NCI-H2196 treated with DMSO at 0.1 percent for 48 hours (cell line): Measurements from ENCODE around the gene OPCML.

Experiments used
- DNase-seq: peaks from one replicate; lab custom pipeline; 2025; ENCODE audit not compliant: unreplicated experiment; lab: John Stamatoyannopoulos, UW

The OPCML gene

DNA sequence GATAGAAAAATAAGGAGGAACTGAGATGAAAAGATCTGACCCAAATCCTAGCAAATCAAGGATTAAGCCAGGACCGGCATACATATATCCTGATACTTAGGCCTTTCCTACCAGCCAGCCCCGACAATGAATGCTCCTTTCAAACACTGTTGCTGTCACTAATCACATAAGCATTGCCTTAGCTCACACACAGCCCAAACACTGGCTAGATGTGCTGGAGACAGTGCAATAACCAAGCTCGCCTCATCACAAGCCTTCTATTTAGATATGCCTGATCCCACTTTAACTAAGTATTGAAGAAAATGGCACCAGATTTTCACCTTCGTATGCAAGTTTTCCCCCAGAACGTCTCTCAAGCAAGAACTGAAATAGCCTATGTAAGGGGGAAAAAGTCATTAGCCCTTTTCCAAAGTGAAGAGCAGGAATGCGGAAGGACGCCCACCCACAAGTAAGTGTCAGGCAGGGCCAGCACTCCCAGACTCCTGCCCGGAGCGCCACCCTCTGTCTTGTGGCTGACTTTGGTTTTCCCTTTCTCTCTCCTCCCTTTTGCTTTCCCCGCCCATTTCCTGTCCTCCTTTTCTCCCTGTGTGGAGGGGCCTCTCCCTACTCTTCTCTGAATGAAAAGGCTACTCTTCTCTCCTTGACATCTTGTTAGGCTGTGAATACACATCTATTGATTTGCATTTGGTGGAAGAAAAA, 8.9 kb upstream of the OPCML start:
- no peak for DNase-seq

- DNase-seq: no peak
These were observed 3.9 kb upstream of the OPCML start for GRCh38 chr11:133536198-133536597.

DNA sequence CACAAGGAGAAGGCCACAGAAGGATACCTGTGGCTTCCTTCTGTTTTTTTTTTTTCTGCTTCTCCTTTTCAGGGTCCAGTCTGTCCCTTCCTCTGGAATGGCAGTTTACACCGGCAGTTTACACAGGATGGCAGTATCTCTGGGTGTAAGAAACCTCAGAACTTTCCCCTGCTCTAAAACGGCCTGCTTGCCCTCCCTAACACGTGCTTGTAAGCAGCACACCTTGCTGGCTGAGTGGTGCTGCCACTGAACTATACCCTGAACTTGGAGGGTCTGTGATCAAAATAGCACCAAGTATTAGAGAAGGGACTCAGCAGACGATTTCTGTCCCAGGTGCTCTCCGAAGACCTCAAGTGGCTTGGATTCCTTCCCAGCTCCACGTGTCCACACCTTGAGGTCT, 904 bp upstream of the OPCML start:
- no peak for DNase-seq

GRCh38 chr11:133531458-133531857, 843 bp downstream of the OPCML start:
- no peak for DNase-seq

GRCh38 chr11:133530501-133530835, 1.8 kb downstream of the OPCML start:
- DNase-seq: no peak

DNA sequence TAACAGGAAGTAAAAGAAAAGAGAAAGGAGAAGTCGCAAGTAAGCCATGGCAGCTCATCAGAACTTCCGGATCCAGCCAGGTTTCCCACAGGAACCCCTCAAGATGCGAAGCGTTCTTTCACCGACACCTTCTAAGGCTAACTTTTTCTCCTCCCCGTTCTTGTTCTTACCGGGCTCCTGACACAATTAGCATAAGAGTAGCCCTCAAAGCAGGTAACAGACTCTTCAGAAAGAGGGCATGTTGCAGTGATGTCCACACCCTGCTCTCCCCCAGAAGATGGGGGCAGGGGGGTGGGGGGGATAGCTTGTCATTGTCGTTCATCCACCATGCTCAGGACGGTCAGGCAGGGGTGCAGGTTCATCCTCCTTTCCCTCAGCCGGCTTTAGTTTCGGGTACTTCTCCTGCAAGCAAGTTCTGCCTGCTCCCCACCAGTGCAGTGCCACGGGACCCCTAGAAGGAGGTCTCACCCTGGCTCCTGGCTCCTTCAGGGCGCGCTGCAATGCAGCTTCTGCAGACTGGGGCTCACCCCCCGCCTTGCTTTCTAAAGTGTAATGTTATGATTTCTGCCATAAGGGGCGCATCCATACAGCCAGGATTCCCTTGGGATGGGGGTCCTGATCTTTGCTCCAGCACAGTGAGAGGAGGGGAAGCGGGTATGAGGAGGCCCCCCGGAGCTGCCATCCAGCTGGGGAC, 2.3 kb downstream of the OPCML start:
- no peak for DNase-seq

DNA sequence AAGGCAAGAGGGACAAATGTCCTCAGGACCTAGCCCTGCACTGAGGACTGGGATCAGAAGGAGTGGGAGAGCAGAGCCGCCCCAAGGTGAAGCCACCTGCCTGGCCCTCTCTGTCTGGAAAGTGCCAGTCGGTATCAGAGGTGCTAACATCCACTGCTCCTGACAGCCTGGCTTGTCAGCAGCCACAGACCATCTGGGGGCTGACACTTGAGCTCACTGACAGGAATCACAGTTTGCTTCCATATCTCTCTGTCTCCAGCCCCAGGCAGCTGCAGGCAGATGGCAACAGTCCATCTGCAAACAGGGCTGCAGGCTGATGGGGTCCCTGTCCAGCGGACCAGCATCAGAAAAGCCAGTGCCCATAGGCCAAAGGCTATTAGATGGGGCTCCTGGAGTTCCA, 5.5 kb downstream of the OPCML start:
- no peak for DNase-seq

- no peak for DNase-seq
These were observed 6.3 kb downstream of the OPCML start for GRCh38 chr11:133525976-133526375.

GRCh38 chr11:133524488-133524887, 7.8 kb downstream of the OPCML start:
- no peak for DNase-seq

GRCh38 chr11:133522344-133522743, 10.0 kb downstream of the OPCML start:
- DNase-seq: no peak

GRCh38 chr11:133521502-133521901, 10.8 kb downstream of the OPCML start:
- DNase-seq: no peak

DNA sequence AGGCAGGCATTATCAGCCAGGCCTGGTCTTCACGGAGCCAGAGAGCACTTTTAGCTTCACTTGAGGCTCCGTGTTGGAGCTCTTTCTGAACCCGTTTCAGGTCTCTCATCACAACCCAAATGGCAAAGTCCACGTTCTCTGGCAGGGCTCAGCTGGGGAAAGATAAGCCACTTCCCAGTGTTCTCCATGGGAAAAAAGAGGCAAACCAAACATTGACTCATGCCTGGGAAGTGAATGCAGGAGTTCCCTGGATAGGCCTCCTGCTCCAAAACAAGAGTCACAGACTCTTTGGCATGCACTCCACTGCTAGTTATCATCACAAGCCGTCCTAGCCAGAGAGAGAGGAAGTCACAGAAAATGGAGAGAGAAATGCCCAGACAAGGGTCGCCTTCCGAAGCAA, 11.6 kb downstream of the OPCML start:
- no peak for DNase-seq

DNA sequence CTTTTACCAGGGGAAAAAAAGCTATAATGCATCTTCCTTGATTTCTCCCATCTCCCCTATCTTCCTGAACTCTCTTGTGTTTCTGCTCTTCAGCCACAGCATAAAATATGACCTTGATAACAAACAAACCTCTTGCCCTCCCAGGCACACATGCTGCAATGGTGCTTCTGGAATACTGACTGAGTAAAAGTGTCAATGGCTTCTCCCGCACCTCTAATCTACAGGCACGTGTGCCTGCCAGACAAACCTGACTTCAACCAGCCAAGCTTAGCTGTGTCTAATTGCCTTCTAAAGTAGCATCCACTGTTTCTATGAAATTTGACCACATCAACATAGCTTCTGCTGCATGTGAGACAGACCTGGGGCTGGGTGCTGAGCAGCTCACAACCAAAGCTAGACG, 12.7 kb downstream of the OPCML start:
- no peak for DNase-seq

- no peak for DNase-seq
These were observed 13.5 kb downstream of the OPCML start for GRCh38 chr11:133518702-133519264.

- no peak for DNase-seq
These were observed 15.5 kb downstream of the OPCML start for GRCh38 chr11:133516845-133517244.

- no peak for DNase-seq
These were observed 17.2 kb downstream of the OPCML start for GRCh38 chr11:133515107-133515506.

DNA sequence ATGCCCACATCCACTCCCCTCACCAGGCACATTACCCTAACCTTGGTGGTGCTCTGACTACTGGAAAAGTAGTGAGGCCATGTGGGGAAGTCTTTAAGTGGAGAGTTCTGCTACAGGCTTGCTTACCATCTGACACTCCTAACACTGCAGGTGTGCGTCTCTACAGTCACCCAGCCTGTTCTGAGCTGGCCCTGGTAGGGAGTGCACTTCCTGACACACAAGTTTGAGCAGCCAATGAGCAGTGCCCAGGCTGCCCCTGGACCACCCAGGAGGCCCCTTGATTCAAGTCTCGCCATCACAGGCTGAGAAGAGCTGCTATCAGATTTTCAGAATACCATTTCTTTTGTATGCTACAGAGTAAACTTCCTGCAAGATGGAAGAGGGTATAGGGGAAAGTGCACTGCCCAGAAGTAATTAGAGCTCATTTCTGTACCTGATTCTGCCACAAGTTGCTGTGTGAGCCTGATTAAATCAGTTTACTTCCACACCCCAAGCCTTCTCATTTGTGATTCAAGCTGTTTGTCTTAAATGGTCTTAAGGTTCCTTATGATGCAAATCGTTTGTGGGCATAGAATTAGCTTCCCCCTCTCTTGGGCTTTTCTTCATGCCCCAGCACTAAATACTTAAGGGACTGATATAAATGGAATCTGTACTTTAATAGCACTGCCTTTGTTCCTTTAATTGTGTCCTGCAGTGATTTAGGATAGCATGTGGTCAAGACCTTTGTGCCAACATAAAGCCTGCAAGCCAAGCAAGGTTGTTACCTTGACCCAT, 22.2 kb downstream of the OPCML start:
- no peak for DNase-seq

DNA sequence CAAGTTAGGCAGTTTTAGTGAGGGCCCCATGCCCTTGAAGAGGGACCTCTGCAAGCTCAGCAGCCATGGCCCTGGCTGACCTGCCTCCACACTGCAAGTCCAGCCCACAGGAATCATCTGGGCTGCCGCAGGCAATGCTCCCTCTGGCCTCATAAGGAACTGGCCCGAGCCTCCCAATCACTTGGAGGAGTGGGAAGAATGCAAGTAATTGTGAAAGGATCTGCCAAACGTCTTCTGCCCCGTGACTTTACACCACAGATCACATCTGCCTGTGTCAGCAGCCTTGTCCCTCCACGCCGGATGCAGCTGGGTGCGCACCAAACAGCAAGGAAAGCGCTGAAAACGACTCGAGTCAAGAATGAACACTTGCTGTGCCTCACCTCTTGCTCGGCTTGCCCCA, 23.8 kb downstream of the OPCML start:
- DNase-seq: no peak

- DNase-seq: no peak
These were observed 25.1 kb downstream of the OPCML start for GRCh38 chr11:133507185-133507584.

GRCh38 chr11:133506551-133507094, 25.7 kb downstream of the OPCML start:
- no peak for DNase-seq

- DNase-seq: no peak
These were observed 26.3 kb downstream of the OPCML start for GRCh38 chr11:133506023-133506422.

DNA sequence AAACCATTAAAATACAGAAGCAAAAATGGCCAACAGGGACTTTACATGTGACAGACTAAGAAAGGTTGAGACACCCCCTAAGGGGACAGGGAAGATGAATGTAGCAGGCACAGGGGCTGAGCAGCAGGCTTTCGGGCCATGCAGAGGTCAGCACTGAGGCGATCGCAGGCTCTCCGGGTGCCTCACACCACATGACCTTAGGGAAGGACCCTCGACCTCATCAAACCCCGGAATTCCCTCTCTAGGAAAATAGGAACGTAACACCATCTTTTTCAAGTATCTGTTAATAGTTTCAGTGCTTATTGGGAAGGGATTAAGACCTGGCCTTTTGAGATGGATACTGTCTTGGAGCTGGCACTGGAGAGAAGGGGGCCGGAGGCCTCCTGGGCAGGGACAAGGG, 27.4 kb downstream of the OPCML start:
- DNase-seq: no peak
